ENCODE measurements around the gene TEKT3. TPM values are rescaled to one million over a fixed set of nuclear protein-coding genes. Genes with fewer than 3 reads are reported as not detected.

TEKT3 gene
- total RNA-seq, 2 donors from 2014 or later, result 0.57 to 0.95 TPM

DNA sequence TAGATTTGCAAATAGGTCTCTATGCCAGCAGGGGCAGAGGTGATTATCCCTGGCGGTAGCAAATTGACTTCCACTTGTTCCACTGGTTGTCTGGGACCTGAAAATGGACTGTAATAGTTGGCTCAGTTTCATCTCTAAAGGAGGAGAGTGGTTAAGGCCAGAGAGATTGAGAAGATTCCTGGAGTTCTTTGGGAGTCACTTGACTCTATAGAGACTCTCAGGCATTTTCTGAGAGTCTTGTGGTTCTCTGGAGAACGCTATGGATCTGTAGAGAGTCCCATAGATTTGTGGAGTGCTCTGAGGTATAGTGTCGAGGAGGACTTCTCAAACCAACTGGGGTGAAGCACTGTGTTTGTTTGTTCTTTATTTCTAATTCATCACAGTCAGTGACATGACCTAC is 67.4 kb downstream of the TEKT3 start:
- H3K27me3 Mint-ChIP-seq, result peaks cover 0 to 9% of the 10 kb centered on the region in 2 donors
- H3K4me3 Mint-ChIP-seq, result no peak overlapping the region
- no peaks in the 10 kb centered on the region for H3K36me3 Mint-ChIP-seq
- ATAC-seq (no peak), DNase-seq (ENCODE audit: low spot score) (no peak)
- H3K4me1 Mint-ChIP-seq (ENCODE audit: low read depth in 2 of 2), result peaks cover 6 to 16% of the 10 kb centered on the region in 2 donors
- no peaks in the 10 kb centered on the region for H3K9me3 Mint-ChIP-seq
- no peak overlapping the region for H3K27ac Mint-ChIP-seq

DNA sequence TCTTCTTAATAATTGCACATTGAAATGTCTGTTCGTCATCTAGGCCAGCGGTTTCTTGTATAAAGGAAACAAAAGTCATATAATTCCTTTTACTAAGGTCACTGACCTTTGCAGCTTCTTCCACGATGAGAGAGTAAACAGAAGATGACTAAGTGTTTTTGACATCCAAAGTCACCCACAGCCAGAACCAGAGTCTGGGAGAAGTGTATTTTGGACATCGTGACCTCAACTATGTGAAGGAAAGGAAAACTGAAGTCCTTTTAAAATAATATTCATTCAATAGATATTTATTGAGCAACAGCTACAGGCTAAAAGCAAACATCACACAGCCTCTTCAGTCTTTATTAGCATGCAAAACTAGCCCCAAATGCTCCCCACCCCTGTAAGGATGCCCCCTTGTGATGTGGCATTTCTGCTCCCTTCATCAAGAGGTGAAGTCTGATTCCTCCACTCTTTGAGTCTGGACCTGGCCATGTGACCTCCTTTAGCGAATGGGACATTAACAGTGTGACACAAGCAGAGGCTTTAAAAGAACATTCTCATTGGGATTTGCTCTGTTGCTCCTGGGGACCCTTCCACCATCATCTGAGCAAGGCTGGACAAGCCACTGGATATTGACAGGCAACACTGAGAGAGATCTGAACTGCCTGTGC is 68.1 kb downstream of the TEKT3 start:
- no peak for DNase-seq (ENCODE audit: low spot score)
- H3K27me3 Mint-ChIP-seq, result peaks cover 7 to 12% of the 10 kb centered on the region in 2 donors
- H3K4me3 Mint-ChIP-seq, result no peak overlapping the region
- peaks cover 6 to 16% of the 10 kb centered on the region in 2 donors for H3K4me1 Mint-ChIP-seq (ENCODE audit: low read depth in 2 of 2)
- no peak for ATAC-seq
- H3K9me3 Mint-ChIP-seq, result no peaks in the 10 kb centered on the region
- no peaks in the 10 kb centered on the region for H3K36me3 Mint-ChIP-seq
- H3K27ac Mint-ChIP-seq, result no peak overlapping the region

DNA sequence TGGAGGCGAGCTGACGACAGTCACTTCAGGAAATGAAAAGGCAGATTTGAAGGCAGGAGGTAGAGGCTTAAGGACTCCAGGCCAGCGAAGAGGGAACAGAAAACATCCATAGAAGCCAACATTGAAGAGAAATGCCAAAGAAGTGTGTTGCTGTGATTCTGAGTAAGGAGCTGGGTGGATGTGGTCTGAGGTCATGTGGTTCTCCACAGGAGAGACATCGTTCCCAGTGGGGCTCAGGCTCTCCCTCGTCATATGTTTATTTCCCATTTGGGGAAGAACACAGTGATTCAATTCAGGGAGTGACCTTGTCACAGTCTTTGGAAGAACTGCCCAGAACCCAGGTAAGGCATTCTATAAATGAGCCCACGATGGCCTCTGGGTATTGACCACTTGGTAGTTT is 69.7 kb downstream of the TEKT3 start:
- H3K36me3 Mint-ChIP-seq, result no peaks in the 10 kb centered on the region
- H3K27me3 Mint-ChIP-seq, result peaks cover 18 to 22% of the 10 kb centered on the region in 2 donors
- H3K9me3 Mint-ChIP-seq, result no peaks in the 10 kb centered on the region
- ATAC-seq, result no peak
- H3K27ac Mint-ChIP-seq, result no peak overlapping the region
- H3K4me1 Mint-ChIP-seq (ENCODE audit: low read depth in 2 of 2), result peaks cover 6 to 16% of the 10 kb centered on the region in 2 donors
- no peak overlapping the region for H3K4me3 Mint-ChIP-seq
- DNase-seq (ENCODE audit: low spot score), result no peak

DNA sequence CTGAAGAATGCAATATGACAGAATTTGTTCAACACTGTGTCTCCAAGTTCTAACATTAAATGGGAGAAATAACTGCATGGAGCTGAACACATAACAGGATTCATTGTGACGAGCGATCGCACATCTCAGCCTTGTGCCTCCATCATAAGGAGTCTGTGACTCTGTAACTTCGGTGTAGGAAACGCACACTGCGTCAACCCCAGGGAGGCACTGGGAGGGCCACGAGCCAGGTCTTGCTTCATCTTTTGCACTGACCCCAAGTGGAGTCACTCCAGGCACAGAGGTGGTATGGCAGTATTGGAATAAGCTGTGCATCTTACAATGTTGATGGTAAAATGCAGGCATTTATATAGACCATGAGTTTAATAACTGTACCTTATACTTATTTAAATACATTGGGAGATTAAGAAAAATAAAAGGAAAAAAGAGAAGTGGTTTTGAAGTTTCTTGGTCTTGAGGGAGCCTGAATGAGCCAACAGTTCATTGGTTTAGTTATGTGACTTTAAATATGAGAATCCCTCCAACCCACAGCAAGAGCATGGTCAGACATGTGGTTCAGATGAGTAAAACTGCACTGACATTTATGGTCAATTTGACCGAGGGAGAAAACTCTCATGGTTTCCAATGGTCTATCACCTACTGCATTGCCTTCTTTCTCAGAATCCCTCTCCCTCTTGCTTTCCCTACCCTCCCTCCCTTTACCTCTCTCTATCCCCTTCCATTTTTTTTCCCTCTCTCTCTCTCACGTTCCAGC is 70.6 kb downstream of the TEKT3 start:
- Mint-ChIP-seq H3K9me3 (no peaks in the 10 kb centered on the region), H3K4me3 (no peak overlapping the region), H3K4me1 (ENCODE audit: low read depth in 2 of 2) (peaks cover 6 to 16% of the 10 kb centered on the region in 2 donors), H3K27ac (no peak overlapping the region), H3K36me3 (no peaks in the 10 kb centered on the region), H3K27me3 (peaks cover 20 to 32% of the 10 kb centered on the region in 2 donors)
- ATAC-seq (peak in 1 of 2 donors; percentile 57), DNase-seq (ENCODE audit: low spot score) (no peak)

DNA sequence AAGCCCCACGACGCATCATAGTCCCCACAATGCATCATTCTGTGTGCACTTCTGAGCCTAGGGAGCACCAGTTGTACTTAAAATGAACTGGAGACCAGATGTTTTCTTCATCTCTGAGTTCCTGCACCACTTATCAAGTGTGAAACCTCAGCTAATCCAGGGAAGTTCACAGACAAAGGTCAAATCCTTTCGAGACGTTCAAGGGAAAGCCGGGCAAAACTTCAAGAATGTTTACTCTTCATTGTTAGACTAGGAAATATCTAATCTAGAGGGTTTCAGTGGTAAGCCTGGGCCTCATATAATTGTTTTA is 71.7 kb downstream of the TEKT3 start:
- Mint-ChIP-seq H3K4me1 (ENCODE audit: low read depth in 2 of 2) (peaks cover 6 to 16% of the 10 kb centered on the region in 2 donors), H3K27me3 (peaks cover 29 to 42% of the 10 kb centered on the region in 2 donors), H3K9me3 (no peaks in the 10 kb centered on the region), H3K4me3 (no peak overlapping the region), H3K27ac (no peak overlapping the region), H3K36me3 (no peaks in the 10 kb centered on the region)
- ATAC-seq, result no peak
- DNase-seq (ENCODE audit: low spot score), result no peak

DNA sequence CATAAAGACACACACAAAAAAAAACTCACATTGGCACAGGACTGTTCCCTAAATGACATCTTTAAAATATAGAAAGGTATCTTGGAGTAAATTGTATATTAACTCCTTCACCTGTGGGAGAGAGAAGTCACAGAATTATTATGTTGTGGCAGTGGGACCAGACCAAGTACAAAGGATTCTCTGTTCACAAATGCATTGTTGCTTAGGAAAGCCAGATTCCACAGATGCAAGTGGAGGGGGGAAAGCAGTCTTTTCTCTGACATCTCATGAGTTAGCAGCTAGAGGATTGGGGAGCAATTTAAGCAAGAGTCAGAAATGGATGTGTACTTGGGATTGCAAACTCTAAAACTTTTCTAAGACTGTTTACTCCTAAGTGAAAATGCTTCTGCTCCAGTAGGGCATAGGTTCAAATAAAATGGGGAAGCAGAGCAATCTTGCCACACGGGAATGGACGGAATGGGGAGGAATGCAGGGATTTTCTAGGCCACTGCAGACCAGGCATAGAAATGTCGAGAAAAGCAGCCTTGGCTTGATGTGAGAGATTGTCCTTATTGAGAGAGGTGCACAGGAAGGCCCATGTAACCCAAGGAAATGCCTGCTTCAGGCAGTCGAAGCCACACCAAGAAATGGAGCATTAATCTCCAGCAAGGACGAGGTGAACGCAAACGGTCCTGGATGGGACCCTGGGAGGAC is 72.2 kb downstream of the TEKT3 start:
- no peak for DNase-seq (ENCODE audit: low spot score)
- Mint-ChIP-seq H3K4me3 (no peak overlapping the region), H3K4me1 (ENCODE audit: low read depth in 2 of 2) (peaks cover 6 to 16% of the 10 kb centered on the region in 2 donors), H3K36me3 (no peaks in the 10 kb centered on the region), H3K27me3 (peaks cover 33 to 47% of the 10 kb centered on the region in 2 donors), H3K27ac (no peak overlapping the region), H3K9me3 (no peaks in the 10 kb centered on the region)
- ATAC-seq, result no peak

DNA sequence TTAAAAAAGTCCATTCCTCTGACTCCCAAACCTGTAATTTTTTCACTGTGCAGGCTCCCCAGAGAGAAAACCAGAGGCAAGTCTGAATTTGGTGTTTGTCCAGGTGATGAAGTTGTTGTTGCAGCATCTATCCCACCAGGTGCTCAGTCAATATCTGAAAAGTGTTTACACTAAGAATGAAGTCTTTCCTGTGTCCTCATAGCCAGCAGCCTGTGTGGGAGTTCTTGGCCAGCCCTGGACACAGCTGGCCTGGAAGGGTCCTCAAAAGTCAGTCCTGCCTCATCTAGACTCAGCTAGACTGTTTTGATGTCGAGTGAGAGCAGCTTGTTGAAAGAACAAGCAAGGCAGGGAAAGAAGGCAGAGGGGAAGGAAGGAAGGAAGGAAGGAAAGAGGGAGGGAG is 72.9 kb downstream of the TEKT3 start:
- DNase-seq (ENCODE audit: low spot score) (no peak), ATAC-seq (no peak)
- H3K27ac Mint-ChIP-seq, result no peak overlapping the region
- peaks cover 6 to 16% of the 10 kb centered on the region in 2 donors for H3K4me1 Mint-ChIP-seq (ENCODE audit: low read depth in 2 of 2)
- no peaks in the 10 kb centered on the region for H3K9me3 Mint-ChIP-seq
- no peaks in the 10 kb centered on the region for H3K36me3 Mint-ChIP-seq
- H3K4me3 Mint-ChIP-seq, result no peak overlapping the region
- peaks cover 33 to 51% of the 10 kb centered on the region in 2 donors for H3K27me3 Mint-ChIP-seq

DNA sequence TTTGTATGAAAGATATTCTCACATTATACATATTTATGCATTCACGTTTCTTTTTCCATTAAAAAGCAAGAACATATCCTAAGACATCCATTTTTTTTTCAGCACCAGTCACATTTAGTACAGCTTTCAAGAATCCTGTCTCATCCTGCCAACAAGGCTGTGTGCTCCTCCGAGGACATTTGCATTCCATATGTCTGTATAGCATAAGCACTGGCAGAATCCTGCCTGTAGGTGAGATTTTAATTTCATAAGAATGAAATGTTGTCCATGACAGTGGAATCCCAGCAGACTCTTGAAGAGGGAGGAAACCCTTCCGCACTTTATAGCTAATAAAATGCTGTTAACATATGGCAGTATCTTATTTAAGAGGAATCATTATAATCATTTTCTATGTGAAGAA is 73.4 kb downstream of the TEKT3 start:
- Mint-ChIP-seq H3K9me3 (no peaks in the 10 kb centered on the region), H3K27me3 (peaks cover 33 to 51% of the 10 kb centered on the region in 2 donors), H3K27ac (no peak overlapping the region), H3K36me3 (no peaks in the 10 kb centered on the region), H3K4me3 (no peak overlapping the region), H3K4me1 (ENCODE audit: low read depth in 2 of 2) (peaks cover 6 to 16% of the 10 kb centered on the region in 2 donors)
- ATAC-seq (no peak), DNase-seq (ENCODE audit: low spot score) (no peak)

DNA sequence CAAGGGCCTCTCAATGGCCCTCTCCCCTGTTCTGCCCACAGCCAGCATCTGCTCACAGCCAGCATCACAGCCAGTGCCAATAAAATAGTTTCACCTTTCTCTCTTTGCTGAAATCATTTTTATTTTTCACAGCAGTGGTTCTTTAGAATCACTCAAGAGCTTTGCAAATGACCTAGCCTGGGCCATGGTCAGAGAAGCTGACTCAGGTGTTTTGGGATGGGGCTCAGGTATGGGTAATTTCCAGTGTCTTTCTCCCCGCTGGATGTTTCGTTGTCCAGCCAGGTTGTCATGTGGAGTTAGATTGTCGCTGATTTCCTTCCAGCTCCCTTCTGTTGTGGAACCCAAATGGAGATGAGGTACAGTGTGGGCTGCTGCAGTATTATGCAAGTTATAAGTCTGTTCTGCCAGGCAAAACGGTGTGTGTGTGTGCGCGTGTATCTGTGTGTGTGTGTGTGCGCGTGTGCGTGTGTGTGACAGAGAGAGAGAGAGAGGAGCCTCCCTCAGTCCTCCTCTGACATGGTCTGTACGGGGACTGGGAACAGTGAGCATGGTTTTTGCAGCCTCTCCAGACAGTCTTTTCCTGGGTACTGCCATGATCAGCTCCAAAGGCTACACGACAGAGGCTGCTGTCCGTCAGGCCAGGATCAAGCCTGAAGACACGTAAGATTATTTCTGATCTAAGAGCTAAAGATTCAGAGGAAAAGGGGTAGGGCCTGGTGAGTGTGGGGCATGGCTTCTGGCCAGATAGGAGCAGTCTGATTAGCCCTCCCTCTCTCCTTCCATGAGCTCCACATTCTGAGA is 74.9 kb downstream of the TEKT3 start:
- no peak overlapping the region for H3K4me3 Mint-ChIP-seq
- ATAC-seq, result peak in 1 of 2 donors; percentile 17

DNA sequence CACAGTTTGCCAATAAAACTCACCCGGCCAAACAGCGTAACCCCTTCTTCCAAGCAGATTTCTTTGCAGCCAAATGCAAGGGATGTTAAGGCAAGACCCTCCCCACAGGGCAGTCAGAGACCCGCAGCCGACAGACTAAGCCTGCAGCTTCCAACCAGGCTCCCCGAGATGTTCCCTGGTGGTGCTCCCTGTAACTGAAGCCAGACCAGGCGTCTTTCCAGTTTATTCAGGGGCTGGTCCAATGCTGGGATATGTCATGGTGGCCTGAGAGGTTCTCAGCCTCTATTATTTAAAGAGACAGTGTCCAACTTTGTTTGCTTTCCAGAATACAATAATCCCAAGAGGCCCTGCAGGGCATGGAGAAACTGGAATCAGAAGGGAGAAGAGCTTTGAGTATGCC is 76.3 kb downstream of the TEKT3 start, which contains the start of gene PMP22:
PMP22 (minus strand) TSS at position 196 of the 400 bp plus-strand sequence. CDS start 4,599 bp downstream, outside the sequence.
- Mint-ChIP-seq H3K36me3 (no peaks in the 10 kb centered on the region), H3K4me3 (no peak within 1 kb of the TSS), H3K9me3 (no peaks in the 10 kb centered on the region), H3K27me3 (peaks cover 41 to 62% of the 10 kb centered on the region in 2 donors), H3K27ac (no peak within 1 kb of the TSS), H3K4me1 (ENCODE audit: low read depth in 2 of 2) (peaks cover 5 to 6% of the 10 kb centered on the region in 2 donors)
- no peak for DNase-seq (ENCODE audit: low spot score)
- ATAC-seq, result no peak

More for the DNA sequence above, 74.9 kb downstream of the TEKT3 start:
- peaks cover 37 to 59% of the 10 kb centered on the region in 2 donors for H3K27me3 Mint-ChIP-seq
- H3K27ac Mint-ChIP-seq, result no peak overlapping the region
- no peaks in the 10 kb centered on the region for H3K36me3 Mint-ChIP-seq
- no peaks in the 10 kb centered on the region for H3K9me3 Mint-ChIP-seq
- no peak for DNase-seq (ENCODE audit: low spot score)
- H3K4me1 Mint-ChIP-seq (ENCODE audit: low read depth in 2 of 2), result peaks cover 9 to 14% of the 10 kb centered on the region in 2 donors

DNA sequence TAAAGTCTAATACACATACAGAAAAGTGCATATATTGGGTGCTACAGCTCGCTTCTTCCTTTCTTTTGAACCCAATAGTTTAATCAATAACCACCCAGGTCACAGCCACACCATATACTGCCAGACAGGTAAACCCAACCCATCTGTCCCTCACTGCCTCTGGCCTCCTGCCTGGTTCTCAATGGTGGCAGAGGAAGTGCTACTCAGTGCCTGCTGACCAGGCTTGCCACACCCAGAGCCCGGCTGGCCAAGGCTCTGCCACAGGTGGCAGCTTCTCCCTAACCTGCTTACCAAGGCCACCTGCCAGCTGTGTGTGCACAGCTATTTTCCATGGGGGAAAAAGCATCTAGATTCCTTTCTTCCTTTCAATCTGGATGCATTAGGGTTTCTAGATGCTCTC is 76.9 kb downstream of the TEKT3 start:
- no peak for DNase-seq (ENCODE audit: low spot score)
- no peak overlapping the region for H3K27ac Mint-ChIP-seq

DNA sequence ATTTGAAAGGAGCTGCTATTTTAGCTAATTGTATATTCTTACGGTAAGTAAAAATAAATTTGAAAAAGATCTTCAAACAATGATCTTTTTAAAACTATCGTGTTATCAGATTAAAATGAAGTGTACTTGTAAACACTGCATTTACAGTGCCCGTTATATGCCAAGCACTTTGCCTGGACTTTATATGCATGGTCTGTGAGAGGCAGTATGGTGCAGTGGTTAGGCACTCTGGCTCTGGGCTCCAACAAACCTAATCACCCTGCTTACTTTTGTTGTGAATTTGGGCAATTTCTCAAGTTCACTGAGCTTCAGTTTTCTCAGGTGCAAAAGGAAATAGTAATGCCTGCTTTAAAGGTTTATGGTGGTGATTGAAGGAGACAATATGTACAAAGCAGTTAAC is 77.7 kb downstream of the TEKT3 start:
- Mint-ChIP-seq H3K36me3 (no peaks in the 10 kb centered on the region), H3K27ac (no peak overlapping the region), H3K9me3 (no peaks in the 10 kb centered on the region), H3K4me1 (ENCODE audit: low read depth in 2 of 2) (peaks cover 5 to 6% of the 10 kb centered on the region in 2 donors), H3K4me3 (no peak overlapping the region), H3K27me3 (peaks cover 43 to 74% of the 10 kb centered on the region in 2 donors)
- ATAC-seq (no peak), DNase-seq (ENCODE audit: low spot score) (no peak)

More for the DNA sequence above, 76.9 kb downstream of the TEKT3 start:
- no peak overlapping the region for H3K4me3 Mint-ChIP-seq
- no peaks in the 10 kb centered on the region for H3K9me3 Mint-ChIP-seq
- ATAC-seq, result no peak
- H3K4me1 Mint-ChIP-seq (ENCODE audit: low read depth in 2 of 2), result peaks cover 5 to 6% of the 10 kb centered on the region in 2 donors
- H3K27me3 Mint-ChIP-seq, result peaks cover 42 to 68% of the 10 kb centered on the region in 2 donors
- H3K36me3 Mint-ChIP-seq, result no peaks in the 10 kb centered on the region

DNA sequence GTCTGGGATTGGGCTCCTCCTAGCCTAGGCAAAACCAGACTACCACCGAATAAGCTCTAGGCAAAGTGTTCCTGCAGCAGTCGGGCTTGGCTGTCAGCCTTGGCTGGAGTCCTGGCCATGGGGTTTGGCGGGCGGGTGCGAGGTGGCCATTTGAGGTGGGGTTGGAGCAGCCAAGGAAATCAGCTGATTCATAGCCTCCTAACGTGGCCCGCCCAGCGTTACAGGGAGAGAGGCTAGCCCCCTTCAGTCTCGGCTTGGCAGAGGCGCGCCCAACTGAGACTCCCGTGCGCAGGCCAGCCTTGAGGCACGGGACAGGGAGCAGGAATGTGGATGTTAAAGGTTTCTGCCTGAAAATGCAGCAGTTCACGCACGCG is 78.2 kb downstream of the TEKT3 start:
- ATAC-seq (no peak), DNase-seq (ENCODE audit: low spot score) (no peak)
- H3K36me3 Mint-ChIP-seq, result no peaks in the 10 kb centered on the region
- H3K27me3 Mint-ChIP-seq, result peaks cover 44 to 73% of the 10 kb centered on the region in 2 donors
- H3K27ac Mint-ChIP-seq, result no peak overlapping the region
- peaks cover 5 to 6% of the 10 kb centered on the region in 2 donors for H3K4me1 Mint-ChIP-seq (ENCODE audit: low read depth in 2 of 2)
- no peaks in the 10 kb centered on the region for H3K9me3 Mint-ChIP-seq
- no peak overlapping the region for H3K4me3 Mint-ChIP-seq
